Liver (tissue), 9 donors: ENCODE data around the gene RERE. TPM values are rescaled to one million over a fixed set of nuclear protein-coding genes. Genes with fewer than 3 reads are reported as not detected.

Source experiments
- DNase-seq: peaks from one replicate; pipeline ENCODE4 v3.0.0-alpha.2; 2017; ENCODE audit warnings: low spot score
- H3K27ac ChIP-seq, 2 donors: one replicate each; pipeline ENCODE4 v1.7.0; 2013; ENCODE audit warnings: inconsistent platforms in 2 of 2, low read length in 2 of 2, control low read depth in 1 of 2, low read depth in 1 of 2, mild to moderate bottlenecking in 1 of 2
- H3K27me3 ChIP-seq, 4 donors: one replicate each; pipeline versions ENCODE4 v1.6.1 to v1.7.0; 2013; ENCODE audit warnings: low read length in 3 of 4, inconsistent platforms in 1 of 4, mild to moderate bottlenecking in 1 of 4, moderate library complexity in 1 of 4; ENCODE audit not compliant: control insufficient read depth in 4 of 4, insufficient read depth in 4 of 4
- H3K36me3 ChIP-seq, 4 donors: one replicate each; pipeline versions ENCODE4 v1.6.1 to v1.7.0; 2013; ENCODE audit warnings: low read length in 3 of 4, mild to moderate bottlenecking in 3 of 4, low read depth in 1 of 4, moderate library complexity in 1 of 4; ENCODE audit not compliant: control insufficient read depth in 4 of 4, insufficient read depth in 3 of 4
- H3K4me1 ChIP-seq, 4 donors: one replicate each; pipeline versions ENCODE4 v1.6.1 to v1.7.0; 2013; ENCODE audit warnings: low read length in 3 of 4, mild to moderate bottlenecking in 3 of 4, moderate library complexity in 1 of 4; ENCODE audit not compliant: control insufficient read depth in 4 of 4, insufficient read depth in 4 of 4
- H3K4me3 ChIP-seq, 3 donors: one replicate each; pipeline versions ENCODE4 v1.6.1 to v1.7.0; 2013; ENCODE audit warnings: low read length in 3 of 3, control low read depth in 1 of 3, low read depth in 1 of 3, mild to moderate bottlenecking in 1 of 3
- H3K9ac ChIP-seq, 2 donors: one replicate each; pipeline ENCODE4 v1.7.0; 2013; ENCODE audit warnings: low read length in 2 of 2, mild to moderate bottlenecking in 2 of 2, moderate library complexity in 2 of 2, control low read depth in 1 of 2, low read depth in 1 of 2
- H3K9me3 ChIP-seq, 4 donors: one replicate each; pipeline versions ENCODE4 v1.6.1 to v1.7.0; 2013; ENCODE audit warnings: low read length in 3 of 4; ENCODE audit not compliant: control insufficient read depth in 4 of 4
- EGR1 ChIP-seq, 2 donors: IDR thresholded peaks; 2 replicates each; pipeline ENCODE4 v1.6.1; 2016 to 2018; ENCODE audit warnings: antibody characterized with exemption in 2 of 2, low read depth in 2 of 2
- GABPA ChIP-seq, 2 donors: IDR thresholded peaks in 1 of 2; conservative IDR thresholded peaks in 1 of 2; 2 replicates each; pipeline ENCODE4 v1.6.1; 2016; ENCODE audit warnings: antibody characterized with exemption in 2 of 2, mild to moderate bottlenecking in 1 of 2, moderate library complexity in 1 of 2
- HNF4G ChIP-seq: IDR thresholded peaks from 2 replicates; pipeline ENCODE4 v1.6.1; 2016; ENCODE audit warnings: antibody characterized with exemption
- JUND ChIP-seq, 2 donors: IDR thresholded peaks; 2 replicates each; pipeline ENCODE4 v1.6.1; 2016; ENCODE audit warnings: antibody characterized with exemption in 2 of 2
- MAX ChIP-seq: IDR thresholded peaks from 2 replicates; pipeline ENCODE4 v1.6.1; 2016; ENCODE audit warnings: antibody characterized with exemption
- NR2F2 ChIP-seq: IDR thresholded peaks from 2 replicates; pipeline ENCODE4 v1.6.1; 2016; ENCODE audit warnings: antibody characterized with exemption
- RXRA ChIP-seq, 2 donors: IDR thresholded peaks; 2 replicates each; pipeline ENCODE4 v1.6.1; 2017 to 2018; ENCODE audit warnings: antibody characterized with exemption in 2 of 2, mild to moderate bottlenecking in 1 of 2
- SP1 ChIP-seq: IDR thresholded peaks from 2 replicates; pipeline ENCODE4 v1.6.1; 2018; ENCODE audit warnings: antibody characterized with exemption, mild to moderate bottlenecking
- YY1 ChIP-seq: IDR thresholded peaks from 2 replicates; pipeline ENCODE4 v1.6.1; 2016; ENCODE audit warnings: antibody characterized with exemption, mild to moderate bottlenecking
- ZBTB33 ChIP-seq: IDR thresholded peaks from 2 replicates; pipeline ENCODE4 v1.6.1; 2016; ENCODE audit warnings: antibody characterized with exemption
- WGBS: extraction: QIAGEN DNeasy Blood & Tissue Kit; methylation state at CpG from one replicate; pipeline ENCODE4 v1.1.7; 2013; 5-methylcytosine and 5-hydroxymethylcytosine counted together
- polyA plus RNA-seq, 2 donors: library from polyadenylated mRNA; stranded (reverse) in 1 of 2; unstranded in 1 of 2; fragments of 200-250 nt in 1 of 2; fragments of >200 nt in 1 of 2; fragmentation: Nextera tagmentation in 1 of 2; extraction: Ambion mirVana in 1 of 2; gene quantifications; one replicate each; pipeline versions ENCODE4 v1.2.1 to v1.2.3, GENCODE V29; 2013 to 2015
- total RNA-seq, 2 donors: library from RNA; depleted of rRNA; stranded (reverse); fragments of >200 nt; gene quantifications; one replicate each; pipeline ENCODE4 v1.2.3, GENCODE V29; 2014
- TF ChIP-seq, protein P1 (sequence below): IDR thresholded peaks from 2 replicates; pipeline ENCODE4 v1.6.1; 2016; ENCODE audit warnings: antibody characterized with exemption, mild to moderate bottlenecking
- donor health status: healthy.
- donor health status: healthy.
- donor health status: healthy.
- donor health status: healthy.
- donor health status: healthy.

Gene RERE
- total and polyA plus RNA-seq, 4 donors: 9.8 to 49.1 (median 24.8) TPM

GRCh38 chr1:8516278-8516777, 301.1 kb downstream of the RERE start (continued):
- no peak for TF ChIP-seq RXRA (IDR thresholded peaks at IDR 0.05)
- no peak for TF ChIP-seq JUND (IDR thresholded peaks at IDR 0.05)
- TF ChIP-seq EGR1 (IDR thresholded peaks at IDR 0.05; ENCODE audit: low read depth in 2 of 2): no peak

GRCh38 chr1:8512504-8512903, 304.9 kb downstream of the RERE start:
- no peaks in the 10 kb centered on the region for H3K9me3 ChIP-seq
- WGBS: 97% methylated on average over 6 of the region's 6 CpGs

GRCh38 chr1:8510041-8510823, 307.2 kb downstream of the RERE start:
- 77% methylated on average over 9 of the region's 9 CpGs for WGBS
- Histone ChIP-seq H3K36me3 (peaks cover 0 to 6% (median under 1%) of the 10 kb centered on the region in 4 donors), H3K27me3 (no peaks in the 10 kb centered on the region), H3K9me3 (no peaks in the 10 kb centered on the region), H3K9ac (no peak overlapping the region), H3K4me3 (no peak overlapping the region), H3K27ac (no peak overlapping the region), H3K4me1 (no peaks in the 10 kb centered on the region)
- no peak for DNase-seq
- TF ChIP-seq, protein P1, sequence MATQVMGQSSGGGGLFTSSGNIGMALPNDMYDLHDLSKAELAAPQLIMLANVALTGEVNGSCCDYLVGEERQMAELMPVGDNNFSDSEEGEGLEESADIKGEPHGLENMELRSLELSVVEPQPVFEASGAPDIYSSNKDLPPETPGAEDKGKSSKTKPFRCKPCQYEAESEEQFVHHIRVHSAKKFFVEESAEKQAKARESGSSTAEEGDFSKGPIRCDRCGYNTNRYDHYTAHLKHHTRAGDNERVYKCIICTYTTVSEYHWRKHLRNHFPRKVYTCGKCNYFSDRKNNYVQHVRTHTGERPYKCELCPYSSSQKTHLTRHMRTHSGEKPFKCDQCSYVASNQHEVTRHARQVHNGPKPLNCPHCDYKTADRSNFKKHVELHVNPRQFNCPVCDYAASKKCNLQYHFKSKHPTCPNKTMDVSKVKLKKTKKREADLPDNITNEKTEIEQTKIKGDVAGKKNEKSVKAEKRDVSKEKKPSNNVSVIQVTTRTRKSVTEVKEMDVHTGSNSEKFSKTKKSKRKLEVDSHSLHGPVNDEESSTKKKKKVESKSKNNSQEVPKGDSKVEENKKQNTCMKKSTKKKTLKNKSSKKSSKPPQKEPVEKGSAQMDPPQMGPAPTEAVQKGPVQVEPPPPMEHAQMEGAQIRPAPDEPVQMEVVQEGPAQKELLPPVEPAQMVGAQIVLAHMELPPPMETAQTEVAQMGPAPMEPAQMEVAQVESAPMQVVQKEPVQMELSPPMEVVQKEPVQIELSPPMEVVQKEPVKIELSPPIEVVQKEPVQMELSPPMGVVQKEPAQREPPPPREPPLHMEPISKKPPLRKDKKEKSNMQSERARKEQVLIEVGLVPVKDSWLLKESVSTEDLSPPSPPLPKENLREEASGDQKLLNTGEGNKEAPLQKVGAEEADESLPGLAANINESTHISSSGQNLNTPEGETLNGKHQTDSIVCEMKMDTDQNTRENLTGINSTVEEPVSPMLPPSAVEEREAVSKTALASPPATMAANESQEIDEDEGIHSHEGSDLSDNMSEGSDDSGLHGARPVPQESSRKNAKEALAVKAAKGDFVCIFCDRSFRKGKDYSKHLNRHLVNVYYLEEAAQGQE: no peak
- TF ChIP-seq MAX (no peak), JUND (IDR thresholded peaks at IDR 0.05) (no peak), ZBTB33 (no peak), SP1 (no peak), EGR1 (IDR thresholded peaks at IDR 0.05; ENCODE audit: low read depth in 2 of 2) (no peak), YY1 (no peak)

More at GRCh38 chr1:8512504-8512903, 304.9 kb downstream of the RERE start:
- DNase-seq: no peak
- Histone ChIP-seq H3K4me1 (no peaks in the 10 kb centered on the region), H3K27me3 (no peaks in the 10 kb centered on the region), H3K4me3 (no peak overlapping the region), H3K36me3 (peaks cover 0 to 1% (median 0%) of the 10 kb centered on the region in 4 donors), H3K27ac (no peak overlapping the region), H3K9ac (no peak overlapping the region)
- TF ChIP-seq SP1: no peak
- TF ChIP-seq GABPA (IDR thresholded peaks at IDR 0.05 in 1 of 2, conservative IDR thresholded peaks at IDR 0.05 in 1 of 2): no peak
- no peak for TF ChIP-seq EGR1 (IDR thresholded peaks at IDR 0.05; ENCODE audit: low read depth in 2 of 2)
- TF ChIP-seq JUND (IDR thresholded peaks at IDR 0.05): no peak
- TF ChIP-seq, protein P1: no peak
- TF ChIP-seq NR2F2: no peak
- TF ChIP-seq HNF4G: no peak
- TF ChIP-seq RXRA (IDR thresholded peaks at IDR 0.05): no peak
